8988T (cell line): ENCODE data around the gene SMAP2.

Experiments
- DNase-seq: peaks from one replicate; pipeline ENCODE4 v3.0.0; 2011

Gene SMAP2

DNA sequence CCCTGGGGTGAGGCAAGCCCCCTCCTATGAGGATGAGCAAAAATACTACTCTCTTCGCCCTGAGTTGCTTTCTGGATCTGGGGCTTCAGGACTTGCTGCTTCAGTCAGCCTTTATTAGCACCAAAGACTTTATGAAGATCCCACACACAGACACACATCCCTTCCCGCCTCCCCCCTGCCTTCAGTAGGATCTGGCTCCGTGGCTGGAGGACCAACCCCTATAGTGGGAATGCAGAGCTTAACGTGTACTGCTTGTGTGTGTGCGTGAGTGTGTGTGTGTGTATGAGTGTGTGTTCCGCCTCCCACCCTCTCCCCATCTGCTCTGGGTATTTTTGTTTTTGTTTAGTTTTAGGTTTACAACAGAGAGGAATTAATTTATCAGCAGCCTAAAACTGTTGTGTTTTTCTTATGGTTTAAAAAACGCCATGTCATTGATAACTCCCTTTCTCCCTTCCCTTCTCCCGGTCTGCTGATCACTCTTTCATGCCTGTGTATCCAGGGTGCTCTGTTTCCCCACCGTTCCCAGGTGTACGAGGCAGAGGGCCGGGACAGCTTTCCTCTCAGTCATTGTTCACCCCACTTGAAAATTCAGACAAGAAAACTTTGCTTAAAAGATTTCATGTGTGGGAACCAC, 49.2 kb downstream of the SMAP2 start:
- no peak for DNase-seq

- no peak for DNase-seq
Measured at GRCh38 chr1:40423264-40423642, 49.7 kb downstream of the SMAP2 start.

DNA sequence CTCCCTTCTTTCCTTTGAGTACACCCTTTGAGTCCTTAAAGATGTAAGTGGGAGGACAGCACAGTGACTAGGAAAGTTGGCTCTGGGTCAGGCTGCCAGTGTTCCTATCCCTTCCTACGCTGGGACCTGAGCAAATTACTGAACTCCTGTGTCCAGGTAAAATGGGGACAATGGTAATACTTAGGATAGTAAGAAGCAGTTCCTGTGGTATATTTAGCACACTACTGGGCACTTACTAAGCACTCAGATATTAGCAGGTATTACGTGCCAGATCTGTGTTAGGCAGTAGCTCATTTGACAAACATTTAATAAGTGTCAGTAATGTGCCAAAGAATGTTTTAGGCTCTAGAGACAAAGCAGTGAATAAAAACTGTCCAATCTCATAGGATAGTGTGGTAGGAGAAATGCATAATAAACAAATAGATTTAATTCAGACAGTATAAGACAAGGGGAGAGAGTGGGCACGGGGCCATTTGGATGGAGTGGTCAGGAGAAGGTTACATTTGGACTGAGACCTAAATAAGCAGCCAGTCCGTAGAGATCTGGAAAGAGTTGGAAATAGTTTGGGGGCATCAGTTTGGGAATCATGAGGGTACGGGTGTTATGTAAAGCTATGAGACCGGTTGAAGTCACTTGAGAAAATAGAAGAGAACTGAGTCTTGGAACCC, 50.6 kb downstream of the SMAP2 start:
- no peak for DNase-seq

GRCh38 chr1:40425198-40425597, 51.7 kb downstream of the SMAP2 start:
- DNase-seq: no peak

- DNase-seq: no peak
Measured at GRCh38 chr1:40431385-40431784, 57.9 kb downstream of the SMAP2 start.

GRCh38 chr1:40432644-40433390, 59.3 kb downstream of the SMAP2 start:
- DNase-seq: no peak

- DNase-seq: no peak
Measured at GRCh38 chr1:40435471-40435870, 61.9 kb downstream of the SMAP2 start.

GRCh38 chr1:40435876-40436275, 62.3 kb downstream of the SMAP2 start:
- DNase-seq: no peak

DNA sequence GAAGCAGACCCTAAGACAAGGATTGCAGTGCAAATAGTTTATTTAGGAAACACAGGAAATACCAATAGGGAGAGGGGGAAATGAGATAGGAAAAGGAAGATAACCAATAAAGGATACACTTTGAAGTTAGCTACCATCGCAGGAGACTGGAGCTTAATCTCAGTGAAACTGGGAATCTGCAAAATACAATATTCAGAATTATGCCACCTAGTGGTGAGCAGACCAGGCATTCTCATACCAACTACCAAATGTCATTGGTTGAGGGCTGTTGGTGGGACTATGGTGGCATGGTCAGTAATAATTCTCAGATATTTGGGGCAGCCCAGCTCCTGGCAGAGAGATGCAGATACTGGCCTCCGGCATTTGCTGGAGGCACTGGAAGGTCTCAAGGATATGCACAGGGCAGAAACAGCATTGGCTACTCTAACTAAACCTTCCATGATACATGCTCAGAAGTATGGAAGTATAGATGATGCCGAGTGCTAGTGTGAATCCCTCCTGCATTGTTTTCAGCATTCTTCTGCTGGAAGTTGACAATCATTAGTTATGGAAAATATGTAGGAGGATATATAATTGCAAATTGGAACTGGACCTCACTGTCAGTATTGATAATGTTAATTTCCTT, 65.0 kb downstream of the SMAP2 start:
- peak; percentile 32 for DNase-seq

- no peak for DNase-seq
Measured at GRCh38 chr1:40439247-40439646, 65.7 kb downstream of the SMAP2 start.

DNA sequence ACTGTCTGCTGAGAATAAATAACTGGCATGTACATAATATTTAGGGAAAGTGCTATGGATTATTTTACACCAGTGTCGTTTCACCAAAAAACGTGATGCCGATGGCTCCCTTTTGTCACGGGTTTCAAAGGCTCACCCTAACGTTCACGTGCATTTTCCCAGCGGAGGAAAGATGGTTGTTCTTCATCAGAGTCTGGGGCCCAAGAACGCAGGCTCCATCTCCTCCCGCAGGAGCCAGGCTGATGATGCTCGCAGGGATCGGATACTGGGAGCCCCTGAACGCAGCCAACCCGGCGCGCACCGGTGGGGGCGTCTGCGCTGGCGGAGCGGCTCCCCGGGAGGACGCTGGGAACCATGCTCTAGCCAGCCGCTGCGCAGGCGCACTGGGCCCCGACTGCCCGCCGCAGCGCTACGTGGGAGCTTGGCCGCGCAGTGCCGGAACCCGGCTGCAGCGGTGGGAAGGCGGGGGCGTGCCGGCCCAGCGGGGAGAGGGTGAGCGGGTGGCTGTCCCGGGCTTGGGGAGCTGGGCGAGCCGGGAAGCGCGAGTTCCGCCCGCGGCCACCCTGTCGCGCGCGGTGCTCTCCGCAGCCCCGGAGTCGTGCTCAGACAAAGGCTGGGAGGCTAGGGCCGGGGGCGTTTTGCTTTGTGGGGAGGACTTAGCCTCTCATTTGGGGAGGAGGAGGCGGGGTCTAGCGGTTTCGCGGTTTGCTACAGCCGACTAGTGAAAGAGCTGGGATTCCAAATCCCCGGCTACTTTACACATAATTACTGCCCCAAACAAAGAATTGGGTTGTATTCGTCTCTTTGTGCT, 76.4 kb downstream of the SMAP2 start, which contains the start of gene ZFP69B:
Gene ZFP69B, plus strand, starts transcription at position 793 of the 811 bp plus-strand sequence. CDS start 486 bp downstream, outside the sequence.
- DNase-seq: peak; percentile 85

GRCh38 chr1:40450495-40451237, 77.1 kb downstream of the SMAP2 start:
- DNase-seq: no peak

DNA sequence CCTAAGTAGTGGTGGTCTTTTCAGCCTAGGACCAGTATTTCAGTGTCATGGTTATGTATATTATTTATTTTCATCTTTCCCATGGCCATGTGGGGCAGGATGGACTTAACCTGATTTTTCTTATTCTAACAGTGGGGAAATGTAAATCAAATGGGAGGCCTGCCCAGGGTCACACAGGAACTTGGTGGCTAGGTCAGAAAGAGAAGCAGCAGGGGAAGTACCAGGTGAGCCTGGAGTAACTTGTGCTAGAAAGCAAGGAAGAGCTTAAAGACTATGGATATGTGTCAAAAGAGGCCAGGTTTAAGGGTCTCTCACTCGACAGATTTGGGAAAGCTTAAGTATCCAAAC, 77.7 kb downstream of the SMAP2 start:
- DNase-seq: no peak

DNA sequence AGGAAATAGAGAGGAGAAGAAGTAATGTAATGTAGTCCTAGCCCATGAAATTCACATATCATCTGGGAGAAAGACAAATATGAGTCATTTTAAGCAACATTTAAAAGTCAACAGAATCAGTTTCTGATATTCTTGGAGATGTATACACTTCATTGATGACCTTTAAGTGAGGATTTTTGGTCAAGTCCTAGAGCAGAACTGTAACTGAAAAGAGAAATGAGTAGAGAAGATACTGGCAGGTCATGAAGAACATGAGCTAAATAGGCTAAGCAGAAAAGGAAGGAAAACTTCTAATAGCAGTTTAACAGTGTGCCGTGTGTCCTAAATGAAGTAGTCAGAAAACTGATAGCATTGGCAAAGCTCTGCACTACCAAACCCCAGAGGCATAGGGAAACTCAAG, 81.3 kb downstream of the SMAP2 start:
- no peak for DNase-seq

- DNase-seq: no peak
Measured at GRCh38 chr1:40462956-40463590, 89.5 kb downstream of the SMAP2 start.

DNA sequence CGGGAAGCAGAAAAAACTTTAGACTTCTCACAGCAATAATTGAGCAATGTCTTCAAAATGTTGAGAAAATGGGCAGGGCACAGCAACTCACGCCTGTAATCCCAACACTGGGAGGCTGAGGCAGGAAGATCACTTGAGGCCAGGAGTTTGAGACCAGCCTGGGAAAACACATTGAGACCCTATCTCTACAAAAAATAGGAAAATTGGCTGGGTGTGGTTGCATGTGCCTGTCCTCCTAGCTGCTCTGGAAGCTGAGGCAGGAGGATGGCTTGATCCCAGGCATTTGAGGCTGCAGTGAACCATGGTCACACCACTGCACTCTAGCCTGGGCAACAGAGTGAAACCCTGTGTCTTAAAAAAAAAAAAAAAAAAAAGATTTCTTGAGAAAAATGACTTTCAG, 95.8 kb downstream of the SMAP2 start:
- no peak for DNase-seq
